ENCODE data around the gene USP44. TPM values are rescaled to one million over a fixed set of nuclear protein-coding genes. Genes with fewer than 3 reads are reported as not detected.

USP44 gene
- total RNA-seq, 2 donors from 2014 or later: 17.5 to 30.8 TPM

DNA sequence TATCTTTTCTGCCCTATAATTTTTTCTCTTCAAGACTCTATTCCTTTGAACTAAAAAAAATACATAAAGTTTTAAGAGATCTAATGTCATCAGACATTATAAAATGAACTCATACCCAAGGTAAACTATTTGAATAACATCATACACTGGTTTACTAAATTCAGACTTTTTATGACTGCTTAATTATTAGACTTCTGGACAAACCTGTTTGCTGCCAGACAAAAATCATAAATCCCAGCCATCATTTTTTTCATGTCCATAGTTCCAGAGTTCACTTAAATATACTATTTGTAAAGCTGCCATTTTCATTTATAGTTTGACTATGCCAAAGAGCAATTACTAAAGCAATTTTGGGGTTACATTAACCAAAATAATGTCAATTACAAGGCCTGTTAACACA, 34.0 kb downstream of the USP44 start:
- peaks cover 19% of the 10 kb centered on the region for H3K4me1 Mint-ChIP-seq
- Histone ChIP-seq H3K4me1 (ENCODE audit: control insufficient read depth, insufficient read depth, low read length) (no peaks in the 10 kb centered on the region), H3K4me3 (ENCODE audit: low read length) (no peak overlapping the region), H3K9ac (ENCODE audit: extremely low read depth, low read length, poor library complexity, severe bottlenecking) (no peak overlapping the region), H3K36me3 (ENCODE audit: control insufficient read depth, insufficient read depth, low read length) (peaks cover 33% of the 10 kb centered on the region), H3K27me3 (ENCODE audit: control insufficient read depth, insufficient read depth, low read length, poor library complexity, severe bottlenecking) (no peaks in the 10 kb centered on the region), H3K9me3 (ENCODE audit: control insufficient read depth, low read length) (no peaks in the 10 kb centered on the region), H3K27ac (ENCODE audit: low read depth, low read length) (no peak overlapping the region)
- peaks cover 50% of the 10 kb centered on the region for H3K36me3 Mint-ChIP-seq (ENCODE audit: low read depth)
- TF ChIP-seq, protein P1, sequence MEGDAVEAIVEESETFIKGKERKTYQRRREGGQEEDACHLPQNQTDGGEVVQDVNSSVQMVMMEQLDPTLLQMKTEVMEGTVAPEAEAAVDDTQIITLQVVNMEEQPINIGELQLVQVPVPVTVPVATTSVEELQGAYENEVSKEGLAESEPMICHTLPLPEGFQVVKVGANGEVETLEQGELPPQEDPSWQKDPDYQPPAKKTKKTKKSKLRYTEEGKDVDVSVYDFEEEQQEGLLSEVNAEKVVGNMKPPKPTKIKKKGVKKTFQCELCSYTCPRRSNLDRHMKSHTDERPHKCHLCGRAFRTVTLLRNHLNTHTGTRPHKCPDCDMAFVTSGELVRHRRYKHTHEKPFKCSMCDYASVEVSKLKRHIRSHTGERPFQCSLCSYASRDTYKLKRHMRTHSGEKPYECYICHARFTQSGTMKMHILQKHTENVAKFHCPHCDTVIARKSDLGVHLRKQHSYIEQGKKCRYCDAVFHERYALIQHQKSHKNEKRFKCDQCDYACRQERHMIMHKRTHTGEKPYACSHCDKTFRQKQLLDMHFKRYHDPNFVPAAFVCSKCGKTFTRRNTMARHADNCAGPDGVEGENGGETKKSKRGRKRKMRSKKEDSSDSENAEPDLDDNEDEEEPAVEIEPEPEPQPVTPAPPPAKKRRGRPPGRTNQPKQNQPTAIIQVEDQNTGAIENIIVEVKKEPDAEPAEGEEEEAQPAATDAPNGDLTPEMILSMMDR (conservative IDR thresholded peaks at IDR 0.05): no peak
- H3K27ac Mint-ChIP-seq: no peak overlapping the region
- no peaks in the 10 kb centered on the region for H3K27me3 Mint-ChIP-seq (ENCODE audit: insufficient read depth)
- no peak overlapping the region for H3K4me3 Mint-ChIP-seq
- no peaks in the 10 kb centered on the region for H3K9me3 Mint-ChIP-seq
- DNase-seq: no peak

DNA sequence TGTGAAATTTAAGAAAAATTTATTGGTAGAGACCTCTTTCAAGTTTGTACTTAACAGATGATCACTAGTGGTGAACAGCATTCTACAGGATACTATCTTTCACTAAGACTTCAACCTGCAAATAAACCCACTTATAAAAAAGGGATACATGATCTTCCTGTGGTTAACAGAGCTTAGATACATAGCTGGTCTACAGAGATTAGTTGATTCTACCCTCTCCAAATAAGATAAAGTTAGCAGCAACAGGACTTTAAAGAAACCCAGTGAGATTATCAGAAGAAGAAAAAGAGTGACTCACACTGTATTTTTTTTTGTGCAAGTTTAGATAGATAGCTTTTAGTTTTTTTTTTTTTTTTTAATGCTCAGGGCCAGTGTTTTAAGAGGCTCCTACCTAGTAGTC, 34.5 kb downstream of the USP44 start:
- H3K4me1 ChIP-seq (ENCODE audit: control insufficient read depth, insufficient read depth, low read length): no peaks in the 10 kb centered on the region
- H3K9ac ChIP-seq (ENCODE audit: extremely low read depth, low read length, poor library complexity, severe bottlenecking): no peak overlapping the region
- no peak overlapping the region for H3K4me3 ChIP-seq (ENCODE audit: low read length)
- TF ChIP-seq, protein P1 (conservative IDR thresholded peaks at IDR 0.05): no peak
- H3K27ac Mint-ChIP-seq: peak overlapping the region; percentile 45
- H3K27ac ChIP-seq (ENCODE audit: low read depth, low read length): no peak overlapping the region
- DNase-seq: no peak
- no peaks in the 10 kb centered on the region for H3K27me3 ChIP-seq (ENCODE audit: control insufficient read depth, insufficient read depth, low read length, poor library complexity, severe bottlenecking)
- no peaks in the 10 kb centered on the region for H3K27me3 Mint-ChIP-seq (ENCODE audit: insufficient read depth)
- H3K36me3 Mint-ChIP-seq (ENCODE audit: low read depth): peaks cover 52% of the 10 kb centered on the region
- H3K4me1 Mint-ChIP-seq: peaks cover 23% of the 10 kb centered on the region
- H3K9me3 Mint-ChIP-seq: no peaks in the 10 kb centered on the region
- H3K4me3 Mint-ChIP-seq: no peak overlapping the region
- no peaks in the 10 kb centered on the region for H3K9me3 ChIP-seq (ENCODE audit: control insufficient read depth, low read length)
- H3K36me3 ChIP-seq (ENCODE audit: control insufficient read depth, insufficient read depth, low read length): peaks cover 38% of the 10 kb centered on the region

DNA sequence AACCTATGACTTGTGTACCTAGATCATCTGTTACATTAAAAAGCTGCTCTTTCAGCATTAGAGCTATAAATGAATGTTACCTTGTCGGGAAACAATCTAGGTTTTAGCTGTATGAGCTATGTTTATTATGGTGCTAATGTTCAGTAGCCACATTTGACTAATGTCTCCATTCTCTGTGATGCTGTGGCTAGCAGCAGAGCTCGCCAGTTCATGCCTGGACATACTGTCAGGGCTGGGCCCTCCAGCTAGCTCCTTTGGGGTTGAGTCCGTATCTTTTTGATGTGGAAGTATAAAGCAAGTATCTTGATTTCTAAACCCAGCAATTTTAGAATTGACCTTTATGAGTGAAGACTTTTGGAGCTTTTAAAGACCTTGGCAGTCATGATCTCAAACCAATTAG, 36.1 kb downstream of the USP44 start:
- H3K27ac ChIP-seq (ENCODE audit: low read depth, low read length): peak overlapping the region; percentile 13
- Mint-ChIP-seq H3K9me3 (no peaks in the 10 kb centered on the region), H3K27me3 (ENCODE audit: insufficient read depth) (no peaks in the 10 kb centered on the region), H3K4me3 (no peak overlapping the region), H3K27ac (no peak overlapping the region), H3K4me1 (peaks cover 24% of the 10 kb centered on the region), H3K36me3 (ENCODE audit: low read depth) (peaks cover 59% of the 10 kb centered on the region)
- no peaks in the 10 kb centered on the region for H3K4me1 ChIP-seq (ENCODE audit: control insufficient read depth, insufficient read depth, low read length)
- 96 to 100% methylated on average over 1 to 3 of the region's 3 CpGs for WGBS, 2 experiments (ENCODE audit: insufficient coverage in 1 of 2, insufficient read length in 1 of 2)
- DNase-seq: no peak
- no peak overlapping the region for H3K4me3 ChIP-seq (ENCODE audit: low read length)
- TF ChIP-seq, protein P1 (conservative IDR thresholded peaks at IDR 0.05): no peak
- H3K27me3 ChIP-seq (ENCODE audit: control insufficient read depth, insufficient read depth, low read length, poor library complexity, severe bottlenecking): no peaks in the 10 kb centered on the region
- H3K9ac ChIP-seq (ENCODE audit: extremely low read depth, low read length, poor library complexity, severe bottlenecking): no peak overlapping the region
- H3K36me3 ChIP-seq (ENCODE audit: control insufficient read depth, insufficient read depth, low read length): peaks cover 54% of the 10 kb centered on the region
- no peaks in the 10 kb centered on the region for H3K9me3 ChIP-seq (ENCODE audit: control insufficient read depth, low read length)
